ENCODE data around the gene ROCK2.
"Not testable (repeated sequence)": the region's sequence is repeated elsewhere in the genome, so short reads cannot be mapped to it uniquely, and the experiment has no call there.

ROCK2 gene

GRCh38 chr2:11264007-11264406, 80.4 kb downstream of the ROCK2 start:
- H3K9me3 ChIP-seq: no peaks in the 10 kb centered on the region
- no peaks in the 10 kb centered on the region for H3K36me3 ChIP-seq
- H3K27me3 ChIP-seq: no peaks in the 10 kb centered on the region
- H3K27ac ChIP-seq: no peak overlapping the region
- H3K4me1 ChIP-seq (ENCODE audit: control insufficient read depth in 1 of 2, insufficient read depth in 1 of 2, low read depth in 1 of 2, low read length in 1 of 2): no peaks in the 10 kb centered on the region
- H3K4me3 ChIP-seq (ENCODE audit: low read depth in 1 of 2, low read length in 1 of 2): no peak overlapping the region
- no peak for TF ChIP-seq CTCF (IDR thresholded peaks at IDR 0.05)

GRCh38 chr2:11263177-11263576, 81.3 kb downstream of the ROCK2 start:
- TF ChIP-seq CTCF (IDR thresholded peaks at IDR 0.05): no peak
- Histone ChIP-seq H3K9me3 (no peaks in the 10 kb centered on the region), H3K4me3 (ENCODE audit: low read depth in 1 of 2, low read length in 1 of 2) (no peak overlapping the region), H3K27ac (no peak overlapping the region), H3K4me1 (ENCODE audit: control insufficient read depth in 1 of 2, insufficient read depth in 1 of 2, low read depth in 1 of 2, low read length in 1 of 2) (no peaks in the 10 kb centered on the region), H3K36me3 (no peaks in the 10 kb centered on the region), H3K27me3 (no peaks in the 10 kb centered on the region)

- not testable (repeated sequence) for H3K4me1 ChIP-seq (ENCODE audit: control insufficient read depth in 1 of 2, insufficient read depth in 1 of 2, low read depth in 1 of 2, low read length in 1 of 2); H3K9me3 ChIP-seq; H3K4me3 ChIP-seq (ENCODE audit: low read depth in 1 of 2, low read length in 1 of 2); H3K36me3 ChIP-seq; H3K27ac ChIP-seq; H3K27me3 ChIP-seq
Observed at GRCh38 chr2:11262438-11262837, 82.0 kb downstream of the ROCK2 start.

GRCh38 chr2:11261564-11261963, 82.9 kb downstream of the ROCK2 start:
- not testable (repeated sequence) for H3K4me1 ChIP-seq (ENCODE audit: control insufficient read depth in 1 of 2, insufficient read depth in 1 of 2, low read depth in 1 of 2, low read length in 1 of 2); H3K36me3 ChIP-seq; H3K9me3 ChIP-seq; H3K27ac ChIP-seq; H3K4me3 ChIP-seq (ENCODE audit: low read depth in 1 of 2, low read length in 1 of 2); H3K27me3 ChIP-seq

GRCh38 chr2:11260979-11261378, 83.5 kb downstream of the ROCK2 start:
- Histone ChIP-seq H3K27me3 (no peaks in the 10 kb centered on the region), H3K9me3 (no peaks in the 10 kb centered on the region), H3K4me1 (ENCODE audit: control insufficient read depth in 1 of 2, insufficient read depth in 1 of 2, low read depth in 1 of 2, low read length in 1 of 2) (no peaks in the 10 kb centered on the region), H3K4me3 (ENCODE audit: low read depth in 1 of 2, low read length in 1 of 2) (no peak overlapping the region), H3K36me3 (peaks cover 4% of the 10 kb centered on the region), H3K27ac (no peak overlapping the region)
- TF ChIP-seq CTCF (IDR thresholded peaks at IDR 0.05): no peak

- Histone ChIP-seq H3K27me3 (no peaks in the 10 kb centered on the region), H3K27ac (no peak overlapping the region), H3K36me3 (peaks cover 4% of the 10 kb centered on the region), H3K4me3 (ENCODE audit: low read depth in 1 of 2, low read length in 1 of 2) (no peak overlapping the region), H3K9me3 (no peaks in the 10 kb centered on the region), H3K4me1 (ENCODE audit: control insufficient read depth in 1 of 2, insufficient read depth in 1 of 2, low read depth in 1 of 2, low read length in 1 of 2) (no peaks in the 10 kb centered on the region)
- TF ChIP-seq CTCF (IDR thresholded peaks at IDR 0.05): no peak
Observed at GRCh38 chr2:11257964-11258363, 86.5 kb downstream of the ROCK2 start.

GRCh38 chr2:11257078-11257477, 87.4 kb downstream of the ROCK2 start:
- Histone ChIP-seq H3K27ac (no peak overlapping the region), H3K27me3 (no peaks in the 10 kb centered on the region), H3K4me1 (ENCODE audit: control insufficient read depth in 1 of 2, insufficient read depth in 1 of 2, low read depth in 1 of 2, low read length in 1 of 2) (no peaks in the 10 kb centered on the region), H3K9me3 (no peaks in the 10 kb centered on the region), H3K4me3 (ENCODE audit: low read depth in 1 of 2, low read length in 1 of 2) (no peak overlapping the region), H3K36me3 (peaks cover 4% of the 10 kb centered on the region)
- no peak for TF ChIP-seq CTCF (IDR thresholded peaks at IDR 0.05)

All from neutrophil (primary cell).